Measurements from ENCODE around the gene SMARCB1. TPM values are rescaled to one million over a fixed set of nuclear protein-coding genes. Genes with fewer than 3 reads are reported as not detected.

Gene SMARCB1
- total RNA-seq, 1 donor from 2014 or later: 82.7 TPM

GRCh38 chr22:23868580-23868979, 81.8 kb downstream of the SMARCB1 start:
- intact Hi-C loops (cut with micrococcal nuclease): loop anchor here (10.0 kb wide), 1 partner anchor 86 kb away; no protein-coding TSS in a partner anchor

GRCh38 chr22:23874871-23875270, 88.1 kb downstream of the SMARCB1 start:
- intact Hi-C loops (cut with micrococcal nuclease): no loop called here

- intact Hi-C loops (cut with micrococcal nuclease): no loop called here
Observed at GRCh38 chr22:23875801-23876200, 89.0 kb downstream of the SMARCB1 start.

DNA sequence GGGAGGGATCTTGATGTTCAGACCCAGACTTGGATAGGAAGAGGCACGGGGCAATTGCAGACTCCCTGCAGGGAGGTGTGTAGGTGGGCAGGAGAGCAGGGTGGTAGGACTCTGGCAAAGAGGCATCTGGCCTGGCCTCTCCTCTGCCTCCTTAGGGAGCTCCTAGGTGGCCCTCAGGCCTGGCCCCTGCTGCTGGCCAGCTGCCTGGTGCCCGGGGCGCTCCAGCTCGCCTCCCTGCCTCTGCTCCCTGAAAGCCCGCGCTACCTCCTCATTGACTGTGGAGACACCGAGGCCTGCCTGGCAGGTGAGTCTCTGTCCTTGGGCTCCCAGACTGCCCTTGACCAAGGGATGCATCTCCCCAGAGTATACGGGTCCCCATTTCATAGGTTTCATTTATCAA, 90.8 kb downstream of the SMARCB1 start:
- intact Hi-C loops (cut with micrococcal nuclease): no loop called here

DNA sequence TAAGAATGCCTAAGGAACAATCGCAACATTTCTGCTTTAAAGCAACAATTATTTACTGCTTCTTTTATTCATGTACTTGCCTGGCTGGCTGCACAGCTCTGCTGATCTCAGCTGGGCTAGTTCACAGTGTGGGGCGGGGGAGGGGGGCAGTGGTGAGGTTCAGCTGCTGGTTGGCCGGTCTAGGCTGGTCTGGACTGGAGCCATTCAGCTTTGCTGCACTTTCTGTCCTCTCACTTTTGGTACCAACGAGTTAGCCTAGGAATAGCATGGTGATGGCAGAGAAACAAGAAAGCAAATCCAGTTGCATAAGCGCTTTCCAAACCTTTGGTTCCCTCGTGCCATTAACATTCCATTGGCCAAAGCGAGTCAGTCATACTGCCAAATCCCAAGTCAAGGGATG, 91.5 kb downstream of the SMARCB1 start:
- intact Hi-C loops (cut with micrococcal nuclease): no loop called here

- intact Hi-C loops (cut with micrococcal nuclease): no loop called here
Observed at GRCh38 chr22:23882370-23882769, 95.6 kb downstream of the SMARCB1 start.

DNA sequence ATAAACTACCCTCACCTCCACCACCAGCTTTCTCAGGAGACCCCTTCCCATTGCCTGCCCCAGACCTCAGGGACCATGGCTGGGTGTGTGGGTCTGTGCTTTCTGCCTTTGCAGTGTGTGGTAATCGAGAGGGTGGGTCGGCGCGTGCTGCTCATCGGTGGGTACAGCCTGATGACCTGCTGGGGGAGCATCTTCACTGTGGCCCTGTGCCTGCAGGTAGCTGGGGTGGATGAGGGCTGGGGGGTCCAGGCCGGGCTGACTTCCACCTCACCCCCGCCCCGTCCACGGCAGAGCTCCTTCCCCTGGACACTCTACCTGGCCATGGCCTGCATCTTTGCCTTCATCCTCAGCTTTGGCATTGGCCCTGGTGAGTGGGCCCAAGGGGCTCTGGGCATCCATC, 96.9 kb downstream of the SMARCB1 start:
- intact Hi-C loops (cut with micrococcal nuclease): no loop called here

DNA sequence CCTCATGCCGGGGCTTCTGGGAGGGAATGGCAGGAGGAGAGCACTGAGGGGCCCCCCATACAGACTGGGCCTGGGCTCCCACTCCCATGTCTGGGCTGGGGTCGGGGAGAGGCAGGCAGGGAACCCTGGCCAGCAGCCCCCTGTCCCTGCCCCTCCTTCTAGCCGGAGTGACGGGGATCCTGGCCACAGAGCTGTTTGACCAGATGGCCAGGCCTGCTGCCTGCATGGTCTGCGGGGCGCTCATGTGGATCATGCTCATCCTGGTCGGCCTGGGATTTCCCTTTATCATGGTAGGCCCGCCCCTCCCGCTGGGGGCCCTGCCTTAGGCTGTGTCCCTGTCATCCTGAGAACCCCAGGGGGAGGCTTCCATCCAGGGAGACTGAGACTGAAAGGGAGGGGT, 97.4 kb downstream of the SMARCB1 start:
- intact Hi-C loops (cut with micrococcal nuclease): no loop called here

Other genes starting within 250 kb of the SMARCB1 start
- 2.0 and 3.4 TPM in 2 replicates for gene IGLL1, start 206.7 kb upstream of the SMARCB1 start, total RNA-seq
- gene DRICH1, start 154.6 kb upstream of the SMARCB1 start, total RNA-seq: 1.2 and 1.4 TPM in 2 replicates
- gene RGL4, start 96.0 kb upstream of the SMARCB1 start, total RNA-seq: 31.4 and 34.7 TPM in 2 replicates
- gene ZNF70, start 35.9 kb upstream of the SMARCB1 start, total RNA-seq: 2.5 and 3.0 TPM in 2 replicates
- gene VPREB3, start 32.5 kb upstream of the SMARCB1 start, total RNA-seq: not detected in 2 replicates
- gene C22orf15, start 24.0 kb upstream of the SMARCB1 start, total RNA-seq: 0.32 and 0.57 TPM in 2 replicates
- 52.5 and 59.5 TPM in 2 replicates for gene CHCHD10, start 19.0 kb upstream of the SMARCB1 start, total RNA-seq
- 0.45 and 0.73 TPM in 2 replicates for gene MMP11, start 14.1 kb upstream of the SMARCB1 start, total RNA-seq
- 12.5 and 15.0 TPM in 2 replicates for gene DERL3, start 52.0 kb downstream of the SMARCB1 start, total RNA-seq
- 7.3 and 7.5 TPM in 2 replicates for gene SLC2A11, start 70.9 kb downstream of the SMARCB1 start, total RNA-seq
- 1,011 TPM in 2 replicates for gene MIF, start 107.4 kb downstream of the SMARCB1 start, total RNA-seq
- gene GSTT2B, start 174.2 kb downstream of the SMARCB1 start, total RNA-seq: not detected in 2 replicates
- gene DDTL, start 179.9 kb downstream of the SMARCB1 start, total RNA-seq: 4.7 and 5.8 TPM in 2 replicates
- gene DDT, start 187.5 kb downstream of the SMARCB1 start, total RNA-seq: 114 and 117 TPM in 2 replicates
- 0.18 and 0.41 TPM in 2 replicates for gene GSTT2, start 193.2 kb downstream of the SMARCB1 start, total RNA-seq
- not detected in 2 replicates for gene GSTT4, start 218.5 kb downstream of the SMARCB1 start, total RNA-seq
- 116 and 121 TPM in 2 replicates for gene CABIN1, start 224.3 kb downstream of the SMARCB1 start, total RNA-seq